HT-29 (cell line): ENCODE measurements around the gene ZNF587B. TPM values are rescaled to one million over a fixed set of nuclear protein-coding genes. Genes with fewer than 3 reads are reported as not detected.
"Not testable (repeated sequence)": the region's sequence is repeated elsewhere in the genome, so short reads cannot be mapped to it uniquely, and the experiment has no call there.

Experiments used
- DNase-seq: peaks from one replicate; pipeline ENCODE4 v3.0.0-alpha.2; 2015; ENCODE audit warnings: low spot score
- total RNA-seq: library from RNA; depleted of rRNA; stranded (reverse); fragments of >200 nt; shearing (Covaris generic); gene quantifications from 2 replicates; pipeline ENCODE4 v1.2.3, GENCODE V29; 2014; rRNA removed

The ZNF587B gene
- total RNA-seq, 1 experiment from 2014 or later, result 40.0 TPM

GRCh38 chr19:57869655-57870054, 39.6 kb downstream of the ZNF587B start:
- not testable (repeated sequence) for DNase-seq

- DNase-seq, result no peak
Observed at GRCh38 chr19:57870225-57870624, 40.1 kb downstream of the ZNF587B start.

GRCh38 chr19:57872450-57872849, 42.4 kb downstream of the ZNF587B start:
- DNase-seq, result no peak

GRCh38 chr19:57873883-57874799, 44.0 kb downstream of the ZNF587B start:
- DNase-seq, result not testable (repeated sequence)

GRCh38 chr19:57886046-57886445, 55.9 kb downstream of the ZNF587B start:
- DNase-seq, result no peak

GRCh38 chr19:57887195-57887941, 57.3 kb downstream of the ZNF587B start:
- no peak for DNase-seq

- peak; percentile 31 for DNase-seq
Observed at GRCh38 chr19:57888107-57888559, 58.0 kb downstream of the ZNF587B start.

- peak; percentile 95 for DNase-seq
Observed at GRCh38 chr19:57888560-57889231, 58.6 kb downstream of the ZNF587B start, which contains the start of gene ZNF814. Gene ZNF814, minus strand, starts transcription at chr19:57889037. Its CDS starts 235 bp downstream, at chr19:57888802.

GRCh38 chr19:57890706-57891105, 60.6 kb downstream of the ZNF587B start:
- not testable (repeated sequence) for DNase-seq

Other genes with a start within 250 kb of the ZNF587B start
- gene ZIK1, start 246.2 kb upstream of the ZNF587B start, total RNA-seq, result 0.23 TPM in 1 of 2 replicates, not detected in the other
- gene ZNF530, start 230.4 kb upstream of the ZNF587B start, total RNA-seq, result 2.7 and 5.7 TPM in 2 replicates
- not detected in 2 replicates for gene ZNF134, start 216.1 kb upstream of the ZNF587B start, total RNA-seq
- gene ZNF211, start 197.1 kb upstream of the ZNF587B start, total RNA-seq, result 2.7 and 8.1 TPM in 2 replicates
- not detected in 2 replicates for gene ZSCAN4, start 161.4 kb upstream of the ZNF587B start, total RNA-seq
- gene ZNF551, start 148.3 kb upstream of the ZNF587B start, total RNA-seq, result 25.5 and 26.5 TPM in 2 replicates
- 0.05 TPM in 1 of 2 replicates, not detected in the other for gene ZNF154, start 121.1 kb upstream of the ZNF587B start, total RNA-seq
- gene ZNF671, start 102.7 kb upstream of the ZNF587B start, total RNA-seq, result not detected in 2 replicates
- 11.4 and 14.6 TPM in 2 replicates for gene ZNF776, start 83.5 kb upstream of the ZNF587B start, total RNA-seq
- gene ZNF586, start 60.6 kb upstream of the ZNF587B start, total RNA-seq, result 18.3 and 18.5 TPM in 2 replicates
- 17.3 and 22.3 TPM in 2 replicates for gene ZNF552, start 15.4 kb upstream of the ZNF587B start, total RNA-seq
- gene ZNF587, start 19.6 kb downstream of the ZNF587B start, total RNA-seq, result 33.7 and 39.4 TPM in 2 replicates
- gene ZNF814, start 58.7 kb downstream of the ZNF587B start, total RNA-seq, result 8.6 and 11.1 TPM in 2 replicates
- 9.4 and 9.8 TPM in 2 replicates for gene ZNF417, start 86.3 kb downstream of the ZNF587B start, total RNA-seq
- gene ZNF418, start 105.1 kb downstream of the ZNF587B start, total RNA-seq, result not detected in 2 replicates
- not detected in 2 replicates for gene ZNF256, start 117.4 kb downstream of the ZNF587B start, total RNA-seq
- gene C19orf18, start 144.2 kb downstream of the ZNF587B start, total RNA-seq, result not detected in 2 replicates
- gene ZNF606, start 172.5 kb downstream of the ZNF587B start, total RNA-seq, result not detected in 2 replicates
- gene ZSCAN1, start 203.7 kb downstream of the ZNF587B start, total RNA-seq, result not detected in 2 replicates
- gene ZNF135, start 229.0 kb downstream of the ZNF587B start, total RNA-seq, result not detected in 2 replicates